Measurements from ENCODE around the gene ARRDC3. TPM values are rescaled to one million over a fixed set of nuclear protein-coding genes. Genes with fewer than 3 reads are reported as not detected.

Gene ARRDC3
- total and polyA plus RNA-seq, 10 of the 15 experiments (the other 5 are each of a cell fraction or from before 2014, with no cell fraction given) = 2.3 to 14.0 (median 8.6) TPM

GRCh38 chr5:91384671-91385430 is 1.7 kb upstream of the ARRDC3 start:
- Histone ChIP-seq H3K9ac (ENCODE audit: control insufficient read depth, insufficient read depth, low read length) (no peak overlapping the region; the same call in 1 of the 2 replicates), H3K36me3 (ENCODE audit: control insufficient read depth in 2 of 2, insufficient read depth in 2 of 2, low read length in 1 of 2) (no peaks in the 10 kb centered on the region), H3K4me2 (ENCODE audit: control insufficient read depth, insufficient read depth) (peak overlapping the region; percentile 89), H3K79me2 (ENCODE audit: control insufficient read depth, insufficient read depth, low read length) (peaks cover 29% of the 10 kb centered on the region), H3K4me3 (peak overlapping the region; percentile 71; the same call in 1 of the 2 replicates), H3K27me3 (replicated peaks in 1 of 2; ENCODE audit: control insufficient read depth in 2 of 2, insufficient read depth in 2 of 2, low read length in 1 of 2) (no peaks in the 10 kb centered on the region), H3K9me3 (replicated peaks; ENCODE audit: control insufficient read depth, insufficient read depth, low read length) (no peaks in the 10 kb centered on the region), H2AFZ (ENCODE audit: control insufficient read depth, low read depth, low read length) (peak overlapping the region; percentile 98), H3K4me1 (ENCODE audit: control insufficient read depth, insufficient read depth, low read length) (peaks cover 8% of the 10 kb centered on the region; the same call in 1 of the 2 replicates), H4K20me1 (ENCODE audit: control insufficient read depth, insufficient read depth) (no peaks in the 10 kb centered on the region), H3K27ac (ENCODE audit: control insufficient read depth, insufficient read depth) (peak overlapping the region; percentile 100; the same call in 1 of the 2 replicates)
- ChIA-PET CTCF (interaction anchor here (0.6 to 6.8 kb wide), 82 partner anchors 8 to 675 kb away, joined by 3 to 199 read pairs (median 5); no protein-coding TSS in a partner anchor), SMC1A (ENCODE audit: uncharacterized antibody, unreplicated experiment) (interaction anchor here (0.6 to 10.9 kb wide), 59 partner anchors 8 to 582 kb away, joined by 3 to 132 read pairs (median 6); no protein-coding TSS in a partner anchor), POLR2A (interaction anchor here (0.6 to 3.9 kb wide), 12 partner anchors 10 to 453 kb away, joined by 3 to 31 read pairs (median 4); no protein-coding TSS in a partner anchor), RAD21 (ENCODE audit: unreplicated experiment) (interaction anchor here (0.7 to 6.7 kb wide), 58 partner anchors 9 to 601 kb away, joined by 3 to 109 read pairs (median 5); no protein-coding TSS in a partner anchor)
- BruUV-seq (replicated peaks) = no TSS peak
- peak; percentile 72 for FAIRE-seq
- intact Hi-C loops (cut with micrococcal nuclease; ENCODE audit: unreplicated experiment) = loop anchor here (1.0 to 10.0 kb wide), 6 partner anchors 159 to 910 kb away; partner anchors contain the start of genes MBLAC2 and POLR3G
- ATAC-seq = peak; percentile 7; the same call in 2 of the 3 replicates
- in situ Hi-C loops (cut with MboI) = loop anchor here (5.0 to 10.0 kb wide), 4 partner anchors 108 to 450 kb away; no protein-coding TSS in a partner anchor
- 0% methylated on average over 6 of the region's 6 CpGs for WGBS (ENCODE audit: insufficient coverage, insufficient replicate concordance, low lambda C conversion rate, missing lambda C conversion rate)
- DNase-seq (ENCODE audit: low read depth, low spot score) = peak; percentile 71
- peak; percentile 72 for TF ChIP-seq SKIL (IDR thresholded peaks at IDR 0.05; ENCODE audit: low read depth, poor library complexity, severe bottlenecking)
- peak; percentile 84 for TF ChIP-seq POU2F2 (IDR thresholded peaks at IDR 0.05; ENCODE audit: borderline replicate concordance, low read depth, low read length)
- TF ChIP-seq, protein P1, sequence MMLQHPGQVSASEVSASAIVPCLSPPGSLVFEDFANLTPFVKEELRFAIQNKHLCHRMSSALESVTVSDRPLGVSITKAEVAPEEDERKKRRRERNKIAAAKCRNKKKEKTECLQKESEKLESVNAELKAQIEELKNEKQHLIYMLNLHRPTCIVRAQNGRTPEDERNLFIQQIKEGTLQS (IDR thresholded peaks at IDR 0.05; ENCODE audit: borderline replicate concordance, extremely low read depth, low read depth, low read length) = peak; percentile 37; the same call in 1 of the 2 replicates
- TF ChIP-seq MTA3 (IDR thresholded peaks at IDR 0.05; ENCODE audit: borderline replicate concordance, low read length) = no peak
- TF ChIP-seq MTA2 (IDR thresholded peaks at IDR 0.05; ENCODE audit: low read depth) = no peak
- no peak for TF ChIP-seq ZBTB11 (CRISPR knock-in tag; IDR thresholded peaks at IDR 0.05)
- TF ChIP-seq MEF2B (IDR thresholded peaks at IDR 0.05; ENCODE audit: partially characterized antibody, poor library complexity, severe bottlenecking) = no peak
- TF ChIP-seq YY1 (IDR thresholded peaks at IDR 0.05; ENCODE audit: low read depth, low read length) = peak; percentile 26; the same call in 1 of the 2 replicates
- no peak for TF ChIP-seq TCF7 (IDR thresholded peaks at IDR 0.05; ENCODE audit: borderline replicate concordance)
- TF ChIP-seq MEF2A (IDR thresholded peaks at IDR 0.05; ENCODE audit: insufficient read depth, low read depth, low read length) = 0 out of 2 replicates have a peak, but pooled peaks have one; percentile 38
- TF ChIP-seq SMC3 (IDR thresholded peaks at IDR 0.05; ENCODE audit: borderline replicate concordance, low read length) = peak; percentile 99
- TF ChIP-seq IRF4 (IDR thresholded peaks at IDR 0.05; ENCODE audit: low read depth, low read length) = no peak
- TF ChIP-seq NR2F1 (conservative IDR thresholded peaks at IDR 0.05) = no peak
- TF ChIP-seq IKZF2 (IDR thresholded peaks at IDR 0.05) = no peak
- peak; percentile 36; the same call in 1 of the 2 replicates for TF ChIP-seq RUNX3 (IDR thresholded peaks at IDR 0.05; ENCODE audit: low read length)
- peak; percentile 49; the same call in 1 of the 2 replicates for TF ChIP-seq RB1 (IDR thresholded peaks at IDR 0.05; ENCODE audit: borderline replicate concordance)
- TF ChIP-seq PML (IDR thresholded peaks at IDR 0.05; ENCODE audit: low read length) = no peak
